ENCODE results near the gene FES. TPM values are rescaled to one million over a fixed set of nuclear protein-coding genes. Genes with fewer than 3 reads are reported as not detected.

The FES gene
- total RNA-seq, 2 donors from 2014 or later = 9.3 to 14.9 TPM

DNA sequence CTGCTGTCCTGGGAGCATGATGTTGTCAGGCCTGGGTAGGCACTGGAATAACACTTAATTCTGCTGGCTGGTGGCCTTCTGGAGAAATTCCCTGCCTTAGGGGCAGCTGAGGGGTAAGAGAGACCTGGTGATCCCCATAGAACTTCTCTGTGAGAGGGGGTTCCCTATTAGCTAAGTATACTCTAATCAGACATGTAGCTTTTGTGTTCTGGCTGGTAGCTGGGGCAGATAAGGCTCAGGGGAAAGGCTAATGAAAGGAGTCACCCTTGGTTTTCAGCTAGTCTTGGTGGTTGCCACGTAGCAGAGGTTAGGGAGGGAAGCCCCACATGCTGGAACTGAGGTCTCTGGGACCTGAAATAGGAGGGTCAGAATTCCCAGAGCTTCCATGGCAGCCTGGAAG, 49.0 kb downstream of the FES start:
- Histone ChIP-seq H3K9me3 (no peaks in the 10 kb centered on the region), H3K4me3 (no peak overlapping the region), H3K36me3 (peaks cover 4% of the 10 kb centered on the region), H3K4me1 (peaks cover 0 to 54% of the 10 kb centered on the region in 2 donors), H3K27me3 (no peaks in the 10 kb centered on the region), H3K27ac (peak overlapping the region; percentile 93 to 96)
- no peak for DNase-seq (ENCODE audit: low spot score)
- TF ChIP-seq, protein P1, sequence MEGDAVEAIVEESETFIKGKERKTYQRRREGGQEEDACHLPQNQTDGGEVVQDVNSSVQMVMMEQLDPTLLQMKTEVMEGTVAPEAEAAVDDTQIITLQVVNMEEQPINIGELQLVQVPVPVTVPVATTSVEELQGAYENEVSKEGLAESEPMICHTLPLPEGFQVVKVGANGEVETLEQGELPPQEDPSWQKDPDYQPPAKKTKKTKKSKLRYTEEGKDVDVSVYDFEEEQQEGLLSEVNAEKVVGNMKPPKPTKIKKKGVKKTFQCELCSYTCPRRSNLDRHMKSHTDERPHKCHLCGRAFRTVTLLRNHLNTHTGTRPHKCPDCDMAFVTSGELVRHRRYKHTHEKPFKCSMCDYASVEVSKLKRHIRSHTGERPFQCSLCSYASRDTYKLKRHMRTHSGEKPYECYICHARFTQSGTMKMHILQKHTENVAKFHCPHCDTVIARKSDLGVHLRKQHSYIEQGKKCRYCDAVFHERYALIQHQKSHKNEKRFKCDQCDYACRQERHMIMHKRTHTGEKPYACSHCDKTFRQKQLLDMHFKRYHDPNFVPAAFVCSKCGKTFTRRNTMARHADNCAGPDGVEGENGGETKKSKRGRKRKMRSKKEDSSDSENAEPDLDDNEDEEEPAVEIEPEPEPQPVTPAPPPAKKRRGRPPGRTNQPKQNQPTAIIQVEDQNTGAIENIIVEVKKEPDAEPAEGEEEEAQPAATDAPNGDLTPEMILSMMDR (IDR thresholded peaks at IDR 0.05) = no peak

GRCh38 chr15:90934256-90934948, 50.1 kb downstream of the FES start:
- TF ChIP-seq, protein P1 (IDR thresholded peaks at IDR 0.05) = peak; percentile 94 to 97
- no peaks in the 10 kb centered on the region for H3K27me3 ChIP-seq
- peaks cover 15% of the 10 kb centered on the region for H3K36me3 ChIP-seq
- H3K4me1 ChIP-seq = peaks cover 0 to 52% of the 10 kb centered on the region in 2 donors
- peak overlapping the region; percentile 81 to 86 for H3K27ac ChIP-seq
- H3K9me3 ChIP-seq = no peaks in the 10 kb centered on the region
- peak overlapping the region; percentile 62 to 80 for H3K4me3 ChIP-seq
- DNase-seq (ENCODE audit: low spot score) = peak; percentile 81

DNA sequence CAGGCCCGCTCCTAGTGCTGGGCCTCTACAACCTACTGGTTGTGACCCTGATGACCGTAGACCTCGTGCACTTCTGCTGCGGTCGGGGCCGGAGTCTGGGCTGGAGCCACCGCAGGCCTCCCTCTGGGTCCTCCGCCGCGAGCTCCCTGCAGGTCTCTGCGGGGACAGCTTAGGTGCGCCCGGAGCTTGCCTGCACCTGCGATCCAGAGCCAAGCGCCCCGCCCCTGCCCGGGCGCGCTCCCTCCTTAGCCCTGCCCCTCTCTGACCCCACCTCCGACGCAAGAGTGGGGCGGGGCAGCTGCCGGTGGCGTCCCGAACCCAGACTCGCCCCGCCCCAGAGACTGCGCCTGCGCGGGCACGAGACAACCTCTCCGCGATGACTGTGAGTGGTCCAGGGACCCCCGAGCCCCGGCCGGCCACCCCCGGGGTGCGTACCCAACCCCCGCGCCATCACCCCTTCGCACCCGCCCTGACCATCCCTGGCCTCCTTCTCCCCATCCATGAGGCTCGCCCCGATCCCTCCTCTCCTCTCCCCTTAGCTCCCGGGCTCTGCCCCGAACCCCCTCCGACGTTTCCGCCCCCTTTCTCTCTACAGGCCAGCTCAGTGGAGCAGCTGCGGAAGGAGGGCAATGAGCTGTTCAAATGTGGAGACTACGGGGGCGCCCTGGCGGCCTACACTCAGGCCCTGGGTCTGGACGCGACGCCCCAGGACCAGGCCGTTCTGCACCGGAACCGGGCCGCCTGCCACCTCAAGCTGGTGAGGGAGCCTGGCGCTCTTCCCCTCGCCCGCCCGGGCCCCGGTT, 50.8 kb downstream of the FES start, which contains the start of gene UNC45A:
Gene UNC45A, plus strand, starts transcription at position 337 of the 803 bp plus-strand sequence. Its CDS starts 40 bp downstream, at position 377.
- TF ChIP-seq, protein P1 (IDR thresholded peaks at IDR 0.05) = no peak
- Histone ChIP-seq H3K27me3 (no peaks in the 10 kb centered on the region), H3K27ac (peak within 1 kb of the TSS; percentile 81 to 86), H3K4me3 (peak within 1 kb of the TSS; percentile 62 to 80), H3K36me3 (peaks cover 22% of the 10 kb centered on the region), H3K4me1 (peaks cover 0 to 49% of the 10 kb centered on the region in 2 donors), H3K9me3 (no peaks in the 10 kb centered on the region)
- DNase-seq (ENCODE audit: low spot score) = peak; percentile 88

- Histone ChIP-seq H3K4me3 (no peak overlapping the region), H3K27me3 (no peaks in the 10 kb centered on the region), H3K36me3 (peaks cover 39% of the 10 kb centered on the region), H3K9me3 (no peaks in the 10 kb centered on the region), H3K27ac (no peak overlapping the region), H3K4me1 (peaks cover 0 to 33% of the 10 kb centered on the region in 2 donors)
- DNase-seq (ENCODE audit: low spot score) = no peak
- TF ChIP-seq, protein P1 (IDR thresholded peaks at IDR 0.05) = no peak
These were observed 52.5 kb downstream of the FES start for GRCh38 chr15:90936823-90937222.

DNA sequence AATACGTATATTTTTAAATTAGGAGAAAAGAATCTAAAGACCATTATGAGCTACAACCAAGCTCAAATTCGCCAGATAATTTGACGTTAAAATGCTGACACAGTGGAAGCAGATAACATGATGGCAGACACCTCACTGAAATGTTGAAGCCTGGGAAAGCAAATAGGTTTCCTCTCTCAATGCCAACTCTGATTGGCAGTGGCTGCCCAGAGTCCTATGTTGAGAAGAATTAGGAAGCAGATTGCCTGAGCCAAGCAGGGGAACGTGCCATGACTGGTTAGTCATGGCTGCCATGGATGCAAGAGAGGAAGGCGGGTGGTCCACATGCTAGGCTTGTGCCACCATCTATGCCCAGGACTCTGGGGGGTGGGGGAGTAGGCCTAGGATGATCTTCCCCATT, 54.0 kb downstream of the FES start:
- Histone ChIP-seq H3K9me3 (no peaks in the 10 kb centered on the region), H3K27ac (no peak overlapping the region), H3K36me3 (peaks cover 53% of the 10 kb centered on the region), H3K4me1 (peaks cover 0 to 25% of the 10 kb centered on the region in 2 donors), H3K27me3 (no peaks in the 10 kb centered on the region), H3K4me3 (no peak overlapping the region)
- TF ChIP-seq, protein P1 (IDR thresholded peaks at IDR 0.05) = no peak
- DNase-seq (ENCODE audit: low spot score) = no peak
